NCI-H524 treated with DMSO at 0.1 percent for 48 hours (cell line): ENCODE results near the gene ARHGAP44.

ENCODE experiments used
- DNase-seq: peaks from one replicate; lab custom pipeline; 2025; lab: John Stamatoyannopoulos, UW

Gene ARHGAP44, protein sequence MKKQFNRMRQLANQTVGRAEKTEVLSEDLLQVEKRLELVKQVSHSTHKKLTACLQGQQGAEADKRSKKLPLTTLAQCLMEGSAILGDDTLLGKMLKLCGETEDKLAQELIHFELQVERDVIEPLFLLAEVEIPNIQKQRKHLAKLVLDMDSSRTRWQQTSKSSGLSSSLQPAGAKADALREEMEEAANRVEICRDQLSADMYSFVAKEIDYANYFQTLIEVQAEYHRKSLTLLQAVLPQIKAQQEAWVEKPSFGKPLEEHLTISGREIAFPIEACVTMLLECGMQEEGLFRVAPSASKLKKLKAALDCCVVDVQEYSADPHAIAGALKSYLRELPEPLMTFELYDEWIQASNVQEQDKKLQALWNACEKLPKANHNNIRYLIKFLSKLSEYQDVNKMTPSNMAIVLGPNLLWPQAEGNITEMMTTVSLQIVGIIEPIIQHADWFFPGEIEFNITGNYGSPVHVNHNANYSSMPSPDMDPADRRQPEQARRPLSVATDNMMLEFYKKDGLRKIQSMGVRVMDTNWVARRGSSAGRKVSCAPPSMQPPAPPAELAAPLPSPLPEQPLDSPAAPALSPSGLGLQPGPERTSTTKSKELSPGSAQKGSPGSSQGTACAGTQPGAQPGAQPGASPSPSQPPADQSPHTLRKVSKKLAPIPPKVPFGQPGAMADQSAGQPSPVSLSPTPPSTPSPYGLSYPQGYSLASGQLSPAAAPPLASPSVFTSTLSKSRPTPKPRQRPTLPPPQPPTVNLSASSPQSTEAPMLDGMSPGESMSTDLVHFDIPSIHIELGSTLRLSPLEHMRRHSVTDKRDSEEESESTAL

DNA sequence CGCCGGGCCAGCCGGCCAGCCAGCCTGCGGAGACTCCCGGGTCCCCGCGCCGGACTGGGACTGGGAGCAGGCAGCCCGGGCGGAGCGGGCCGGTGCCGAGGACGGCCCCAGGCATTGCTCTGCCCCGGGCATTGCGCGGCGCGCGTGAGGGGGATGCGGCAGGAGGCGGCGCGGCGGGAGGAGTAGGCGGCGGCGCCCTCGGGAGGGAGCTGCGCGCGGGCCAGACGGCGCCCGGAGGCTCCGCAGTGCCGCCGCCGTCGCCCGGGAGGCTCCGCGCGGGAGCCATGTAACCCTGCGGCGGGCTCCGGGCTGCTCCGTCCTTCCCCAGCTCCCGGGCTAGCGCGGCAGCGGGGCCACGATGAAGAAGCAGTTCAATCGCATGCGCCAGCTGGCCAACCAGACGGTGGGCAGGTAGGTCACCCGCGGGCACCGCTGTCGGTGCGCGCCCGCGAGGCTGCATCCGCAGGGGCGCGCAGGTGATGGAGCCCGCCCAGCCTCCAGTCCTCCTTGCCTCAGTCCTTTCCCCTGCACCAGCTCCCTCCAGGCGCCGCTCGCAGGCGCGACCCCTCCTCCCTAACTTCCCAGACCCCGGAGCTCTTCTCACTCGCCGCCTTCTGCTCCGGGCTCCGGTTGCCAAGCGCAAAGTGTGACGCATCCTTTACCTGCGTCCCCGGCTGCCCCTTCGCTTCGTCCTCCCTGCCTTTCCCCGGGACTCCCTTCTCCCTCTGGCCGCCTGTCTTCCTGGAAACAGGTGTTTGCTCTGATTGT is at the start of gene ARHGAP44:
Gene ARHGAP44 (plus strand): TSS at position 18 of the 768 bp plus-strand sequence. CDS start 341 bp downstream, at position 359.
- DNase-seq = no peak

- no peak for DNase-seq
These were observed 49.8 kb upstream of the ARHGAP44 start for GRCh38 chr17:12739500-12739899.

- DNase-seq = no peak
These were observed 46.3 kb upstream of the ARHGAP44 start for GRCh38 chr17:12743046-12743445.

GRCh38 chr17:12744298-12744697 is 45.0 kb upstream of the ARHGAP44 start:
- no peak for DNase-seq

GRCh38 chr17:12744786-12745185 is 44.5 kb upstream of the ARHGAP44 start:
- DNase-seq = no peak

GRCh38 chr17:12745486-12745885 is 43.8 kb upstream of the ARHGAP44 start:
- no peak for DNase-seq

DNA sequence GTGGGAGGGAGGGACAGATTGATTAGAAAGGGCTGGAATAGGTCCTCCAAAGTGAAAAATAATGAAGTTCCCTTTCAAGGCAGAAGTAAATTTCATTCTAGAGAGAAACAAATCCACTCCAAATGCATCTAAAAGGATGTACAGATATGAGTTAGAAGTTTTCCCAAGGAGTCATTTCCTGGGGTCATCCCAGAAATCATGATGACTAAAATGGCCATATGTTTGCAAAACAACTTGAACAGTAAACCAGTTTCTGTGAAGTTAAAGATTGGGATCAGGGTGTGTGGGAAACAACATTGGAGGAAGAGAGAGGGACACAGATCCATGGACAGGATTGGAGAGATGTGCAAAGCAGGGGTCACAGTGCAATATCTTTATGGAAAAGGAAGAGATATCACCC is 32.5 kb upstream of the ARHGAP44 start:
- DNase-seq = no peak

- no peak for DNase-seq
These were observed 30.2 kb upstream of the ARHGAP44 start for GRCh38 chr17:12759090-12759489.

- DNase-seq = no peak
These were observed 23.8 kb upstream of the ARHGAP44 start for GRCh38 chr17:12765548-12765947.

GRCh38 chr17:12768255-12768654 is 21.0 kb upstream of the ARHGAP44 start:
- peak; percentile 36 for DNase-seq

DNA sequence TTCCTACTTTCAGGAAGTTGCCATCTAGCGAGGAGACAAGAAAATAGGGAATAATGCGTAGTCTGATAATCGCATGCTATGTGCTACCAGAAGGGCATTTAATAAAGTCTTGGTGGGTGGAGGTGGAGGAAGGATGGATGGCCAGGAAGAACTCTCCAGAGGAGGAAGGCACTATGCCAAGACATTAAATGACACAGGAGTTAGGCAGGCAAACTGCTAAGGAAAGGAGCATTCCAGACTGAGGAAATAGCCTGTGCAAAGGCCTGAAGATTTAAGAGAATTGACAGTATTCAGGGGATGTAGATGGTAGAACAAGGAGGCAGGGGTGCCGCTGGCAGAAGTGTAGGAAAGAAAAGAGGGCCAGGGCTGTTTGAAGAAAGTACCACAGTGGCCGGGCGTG is 19.3 kb upstream of the ARHGAP44 start:
- DNase-seq = no peak

- no peak for DNase-seq
These were observed 16.1 kb upstream of the ARHGAP44 start for GRCh38 chr17:12773153-12773552.

DNA sequence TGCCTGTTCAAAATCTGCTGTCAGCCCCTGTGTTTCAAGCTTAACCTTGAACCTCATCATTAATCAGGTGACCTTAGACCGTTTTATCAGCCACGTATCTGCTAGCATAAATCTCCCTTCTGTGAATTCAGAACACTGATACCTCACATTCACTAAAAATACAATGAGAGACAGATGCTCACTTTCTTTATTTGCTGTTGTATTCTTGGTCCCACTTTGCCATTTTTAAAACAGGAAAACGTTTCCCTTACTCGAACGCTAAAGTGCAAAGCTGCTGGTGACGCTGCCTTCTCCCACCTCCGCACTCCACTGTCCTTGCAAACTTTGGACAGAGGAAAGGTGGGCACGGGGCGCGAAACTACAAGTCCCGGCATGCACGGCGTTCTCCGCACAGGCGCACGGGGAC is 220 bp upstream of the ARHGAP44 start:
- no peak for DNase-seq

GRCh38 chr17:12790249-12791106 is 1.2 kb downstream of the ARHGAP44 start:
- peak; percentile 94 for DNase-seq

DNA sequence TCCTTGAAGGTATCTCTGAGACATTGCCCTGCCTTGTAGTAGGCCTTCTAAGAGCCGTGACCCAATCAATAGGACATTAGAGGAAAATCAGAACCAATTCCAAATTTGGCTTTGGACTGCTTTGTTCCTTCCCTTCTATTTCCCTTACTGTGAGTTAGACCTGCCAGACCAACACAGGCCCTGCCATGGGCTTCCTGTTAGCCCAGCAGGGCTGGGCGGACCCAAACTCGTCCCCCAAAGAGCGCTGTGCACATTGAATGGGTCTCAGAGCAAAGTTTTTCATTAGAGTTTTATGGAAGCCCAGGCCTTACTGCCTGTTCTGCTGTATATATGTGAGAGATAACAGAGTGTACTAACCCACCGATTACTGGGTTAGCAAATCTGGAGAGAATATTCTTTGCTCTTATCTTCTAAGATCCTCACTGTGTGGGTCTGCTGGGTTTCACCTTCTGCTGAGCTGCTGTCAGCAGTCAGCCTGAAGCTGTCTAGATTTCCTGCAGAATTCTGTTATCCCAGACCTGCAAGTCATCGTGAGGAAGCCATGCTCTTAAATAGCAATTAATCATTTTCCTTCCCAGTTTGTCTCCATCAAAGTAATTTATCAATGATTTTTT is 5.7 kb downstream of the ARHGAP44 start:
- no peak for DNase-seq

DNA sequence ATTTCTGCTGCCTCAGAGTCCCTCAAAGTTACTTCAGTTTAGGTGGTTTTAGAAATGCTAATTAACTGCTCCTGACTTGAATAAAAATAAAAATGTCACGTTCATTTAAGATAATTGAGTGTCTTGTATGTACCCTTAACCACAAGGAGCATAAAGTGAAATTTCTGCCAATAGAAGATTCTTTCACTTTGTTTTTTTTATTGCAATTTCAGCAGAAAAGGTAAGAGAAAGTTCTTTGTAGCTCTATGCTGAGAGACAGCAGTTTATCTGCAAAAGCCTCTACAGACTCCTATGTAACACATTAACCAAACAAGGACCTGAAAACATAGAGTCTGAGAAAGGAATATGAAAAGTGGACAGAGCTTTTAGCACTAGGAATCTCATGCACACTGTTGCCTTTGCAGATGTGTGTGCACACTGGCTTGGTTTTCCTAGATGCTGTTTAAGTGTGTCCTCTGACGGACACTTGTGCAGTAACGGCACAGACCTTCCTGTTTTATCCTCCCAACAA is 11.6 kb downstream of the ARHGAP44 start:
- no peak for DNase-seq

GRCh38 chr17:12806630-12807029 is 17.3 kb downstream of the ARHGAP44 start:
- no peak for DNase-seq

DNA sequence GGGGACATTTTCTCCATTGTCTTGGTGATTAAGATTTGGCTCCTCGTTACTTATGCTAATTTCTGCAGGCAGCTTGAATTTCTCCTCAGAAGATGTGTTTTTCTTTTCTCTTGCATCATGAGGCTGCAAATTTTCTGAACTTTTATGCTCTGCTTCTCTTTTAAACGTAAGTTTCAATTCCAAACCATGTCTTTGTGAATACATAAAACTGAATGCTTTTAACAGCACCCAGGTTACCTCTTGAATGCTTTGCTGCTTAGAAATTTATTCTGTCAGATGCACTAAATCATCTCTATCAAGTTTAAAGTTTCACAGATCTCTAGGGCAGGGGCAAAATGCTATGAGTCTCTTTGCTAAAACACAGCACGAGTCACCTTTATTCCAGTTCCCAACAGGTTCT is 19.4 kb downstream of the ARHGAP44 start:
- no peak for DNase-seq

- DNase-seq = no peak
These were observed 23.6 kb downstream of the ARHGAP44 start for GRCh38 chr17:12812877-12813276.

GRCh38 chr17:12813664-12814063 is 24.4 kb downstream of the ARHGAP44 start:
- DNase-seq = no peak

DNA sequence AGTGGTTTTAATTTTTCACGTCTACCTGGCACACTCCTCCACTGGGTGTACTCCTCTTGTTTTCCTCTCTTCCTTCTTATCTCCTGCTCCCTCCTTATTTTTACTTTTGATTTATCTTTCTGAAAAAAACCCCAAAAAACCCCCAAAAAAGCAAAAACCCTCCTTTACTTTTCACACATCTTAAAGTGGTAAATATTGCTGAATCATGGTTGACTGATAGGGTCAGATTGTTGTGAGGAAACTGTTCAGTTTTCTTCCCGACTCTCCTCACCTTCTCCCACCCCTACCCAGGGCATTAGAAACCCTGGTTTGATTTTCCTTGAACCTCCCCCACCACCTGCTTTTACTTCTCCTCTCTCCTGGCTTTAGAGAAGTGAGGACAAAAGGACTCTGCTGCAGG is 25.4 kb downstream of the ARHGAP44 start:
- no peak for DNase-seq
